22Rv1 (cell line): ENCODE data around the gene BLTP3A.

ENCODE experiments used
- H3K27ac ChIP-seq: fragments of 450-650 bp; 2 replicates; pipeline ENCODE4 v1.5.1; 2017
- CTCF ChIP-seq: fragments of 450-650 bp; IDR thresholded peaks from 2 replicates; pipeline ENCODE4 v1.5.1; 2017; ENCODE audit warnings: mild to moderate bottlenecking
- ZFX ChIP-seq: fragments of 450-650 bp; IDR thresholded peaks from 2 replicates; pipeline ENCODE4 v1.6.1; 2017; ENCODE audit warnings: antibody characterized with exemption, borderline replicate concordance

The BLTP3A gene

GRCh38 chr6:34829137-34829536 is 37.3 kb downstream of the BLTP3A start:
- H3K27ac ChIP-seq = no peak overlapping the region

DNA sequence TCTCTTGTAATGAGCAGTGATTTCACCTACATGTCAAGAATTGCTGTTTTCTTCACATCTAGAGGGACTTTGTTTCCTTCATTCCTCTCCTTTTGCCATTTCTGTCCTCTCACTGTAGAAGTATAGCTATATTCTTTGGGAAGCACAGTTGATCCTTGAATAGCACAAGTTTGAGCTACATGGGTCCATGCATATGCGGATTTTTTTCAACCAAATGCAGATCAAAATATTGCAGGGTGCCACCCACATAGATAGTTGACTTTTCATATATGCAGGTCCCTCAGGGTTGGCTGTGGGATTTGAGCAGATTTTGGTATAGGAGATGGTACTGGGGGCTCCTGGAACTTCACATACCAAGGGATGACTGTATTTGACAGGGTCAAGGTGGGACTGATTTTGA is 41.1 kb downstream of the BLTP3A start:
- TF ChIP-seq CTCF (no peak), ZFX (no peak)
- no peak overlapping the region for H3K27ac ChIP-seq

More at GRCh38 chr6:34829137-34829536, 37.3 kb downstream of the BLTP3A start:
- TF ChIP-seq ZFX (no peak), CTCF (no peak)

DNA sequence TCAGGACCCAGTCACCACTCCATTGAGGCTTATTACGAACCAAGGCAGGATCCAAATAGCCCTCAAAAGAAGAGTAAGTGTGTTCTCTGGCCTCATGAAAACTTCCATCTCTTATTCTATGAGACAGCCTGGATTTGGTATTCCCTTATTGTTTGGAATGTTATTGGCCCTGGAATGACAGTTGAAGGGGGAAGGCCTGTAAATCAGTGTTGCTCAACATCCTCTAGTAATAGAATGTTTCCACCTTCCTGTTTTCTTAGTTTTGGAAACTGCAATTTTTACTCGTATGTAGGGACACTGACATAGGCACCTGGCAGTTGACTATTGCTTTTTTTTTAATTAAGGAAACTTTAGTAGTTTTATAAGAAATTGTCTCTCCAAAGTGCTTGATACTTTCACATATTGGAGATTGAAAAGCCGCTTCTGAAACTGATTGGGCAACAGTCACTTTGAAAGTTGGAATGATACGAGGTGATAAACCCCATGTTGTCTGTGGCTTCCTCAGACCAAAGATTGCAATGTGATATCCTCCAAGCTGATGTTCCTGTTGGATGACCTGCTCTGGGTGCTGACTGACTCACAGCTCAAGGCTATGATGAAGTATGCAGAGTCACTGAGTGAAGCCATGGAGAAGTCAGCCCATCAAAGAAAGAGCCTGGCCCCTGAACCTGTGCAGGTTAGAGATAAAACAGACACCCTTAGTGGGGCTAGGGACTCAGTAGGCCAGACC is 43.1 kb downstream of the BLTP3A start:
- H3K27ac ChIP-seq = no peak overlapping the region
- no peak for TF ChIP-seq ZFX
- TF ChIP-seq CTCF = no peak

- TF ChIP-seq CTCF = no peak
- no peak for TF ChIP-seq ZFX
- no peak overlapping the region for H3K27ac ChIP-seq
Observed at GRCh38 chr6:34836008-34836407, 44.1 kb downstream of the BLTP3A start.

DNA sequence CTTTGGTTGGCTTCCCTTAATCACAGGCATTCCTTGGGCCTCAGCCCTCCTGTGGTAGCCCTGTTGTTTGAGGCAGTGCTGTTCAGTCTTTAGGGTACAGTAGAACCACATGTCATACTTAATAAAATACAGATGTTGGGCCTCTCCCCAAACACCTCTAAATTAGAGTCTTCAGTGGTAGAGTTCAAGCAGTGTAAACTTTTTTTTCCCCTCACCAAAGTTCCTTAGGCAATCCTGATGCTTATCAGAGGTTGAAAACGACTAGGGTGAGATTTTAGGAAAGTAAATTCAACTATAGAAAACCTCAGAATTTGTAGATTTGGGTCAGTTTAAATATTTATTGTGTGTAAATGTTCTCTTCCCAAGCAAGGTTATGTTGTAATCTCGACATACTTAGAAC is 44.6 kb downstream of the BLTP3A start:
- H3K27ac ChIP-seq = no peak overlapping the region
- TF ChIP-seq ZFX (no peak), CTCF (no peak)

- no peak overlapping the region for H3K27ac ChIP-seq
- TF ChIP-seq CTCF (no peak), ZFX (no peak)
Observed at GRCh38 chr6:34837528-34837927, 45.6 kb downstream of the BLTP3A start.

DNA sequence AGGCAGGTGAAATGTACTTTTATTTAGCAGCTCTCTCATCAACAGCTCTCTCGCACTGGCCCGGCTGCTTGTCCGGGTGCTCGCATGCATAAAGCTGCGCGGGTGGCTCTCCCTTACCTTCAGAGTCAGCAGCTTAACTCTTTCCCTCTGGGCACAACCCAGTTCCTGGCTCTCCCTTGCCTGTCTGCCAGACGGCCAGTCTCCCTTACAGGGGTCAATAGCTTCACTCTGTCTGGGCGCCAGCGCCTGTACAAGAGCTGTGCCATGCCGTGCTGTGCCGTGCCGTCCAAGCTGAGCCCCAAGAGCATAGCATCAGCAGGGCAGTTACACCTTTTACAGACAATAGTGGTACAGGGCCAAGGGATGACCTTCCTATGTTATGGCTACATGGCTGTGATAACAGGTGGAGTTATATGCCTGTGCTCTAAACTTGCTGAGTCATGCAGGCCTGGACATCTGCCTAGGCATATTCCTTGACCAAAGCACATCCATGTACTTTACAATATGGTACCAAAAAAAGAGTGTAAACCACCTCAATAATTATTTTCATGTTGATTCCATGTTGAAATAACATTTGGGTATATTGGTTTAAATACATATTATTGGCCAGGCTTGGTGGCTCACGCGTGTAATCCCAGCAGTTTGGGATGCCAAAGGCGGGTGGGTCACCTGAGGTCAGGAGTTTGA is 47.9 kb downstream of the BLTP3A start:
- TF ChIP-seq CTCF (no peak), ZFX (no peak)
- peak overlapping the region; percentile 47 for H3K27ac ChIP-seq
